ENCODE data around the gene ZNF143.
"Not testable (repeated sequence)": the region's sequence is repeated elsewhere in the genome, so short reads cannot be mapped to it uniquely, and the experiment has no call there.

The ZNF143 gene

DNA sequence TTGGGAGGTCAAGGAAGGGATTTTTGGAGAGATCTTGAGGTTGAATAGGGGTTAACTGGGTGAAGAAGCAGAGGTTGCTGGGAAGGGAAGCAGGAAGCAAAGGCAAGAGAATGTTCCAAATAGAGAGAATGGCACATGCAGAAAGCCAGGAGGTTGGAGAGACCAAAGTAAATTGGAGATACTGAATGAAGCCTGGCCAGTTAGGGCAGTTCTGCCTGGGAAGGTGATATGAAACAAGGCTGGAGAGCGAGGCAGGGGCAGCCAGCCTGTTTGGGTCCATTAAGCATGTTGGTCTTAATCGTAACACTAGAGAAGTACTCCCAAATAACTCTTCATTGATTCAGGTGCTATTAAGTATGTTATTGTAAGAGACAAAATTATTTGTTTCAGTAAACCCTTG lies 48.2 kb downstream of the ZNF143 start:
- H3K4me3 ChIP-seq (ENCODE audit: severe bottlenecking), result no peak overlapping the region
- peaks cover 52% of the 10 kb centered on the region for H3K36me3 ChIP-seq (ENCODE audit: low read depth)
- H3K27me3 ChIP-seq (ENCODE audit: insufficient read depth, poor library complexity, severe bottlenecking), result no peaks in the 10 kb centered on the region
- TF ChIP-seq, protein P1, sequence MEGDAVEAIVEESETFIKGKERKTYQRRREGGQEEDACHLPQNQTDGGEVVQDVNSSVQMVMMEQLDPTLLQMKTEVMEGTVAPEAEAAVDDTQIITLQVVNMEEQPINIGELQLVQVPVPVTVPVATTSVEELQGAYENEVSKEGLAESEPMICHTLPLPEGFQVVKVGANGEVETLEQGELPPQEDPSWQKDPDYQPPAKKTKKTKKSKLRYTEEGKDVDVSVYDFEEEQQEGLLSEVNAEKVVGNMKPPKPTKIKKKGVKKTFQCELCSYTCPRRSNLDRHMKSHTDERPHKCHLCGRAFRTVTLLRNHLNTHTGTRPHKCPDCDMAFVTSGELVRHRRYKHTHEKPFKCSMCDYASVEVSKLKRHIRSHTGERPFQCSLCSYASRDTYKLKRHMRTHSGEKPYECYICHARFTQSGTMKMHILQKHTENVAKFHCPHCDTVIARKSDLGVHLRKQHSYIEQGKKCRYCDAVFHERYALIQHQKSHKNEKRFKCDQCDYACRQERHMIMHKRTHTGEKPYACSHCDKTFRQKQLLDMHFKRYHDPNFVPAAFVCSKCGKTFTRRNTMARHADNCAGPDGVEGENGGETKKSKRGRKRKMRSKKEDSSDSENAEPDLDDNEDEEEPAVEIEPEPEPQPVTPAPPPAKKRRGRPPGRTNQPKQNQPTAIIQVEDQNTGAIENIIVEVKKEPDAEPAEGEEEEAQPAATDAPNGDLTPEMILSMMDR (IDR thresholded peaks at IDR 0.05; ENCODE audit: poor library complexity, severe bottlenecking), result no peak
- no peak overlapping the region for H3K27ac ChIP-seq (ENCODE audit: poor library complexity, severe bottlenecking)
- DNase-seq (ENCODE audit: low spot score) (no peak), ATAC-seq (ENCODE audit: low read depth) (no peak)
- H3K9me3 ChIP-seq (ENCODE audit: severe bottlenecking), result no peaks in the 10 kb centered on the region
- no peaks in the 10 kb centered on the region for H3K4me1 ChIP-seq (ENCODE audit: insufficient read depth, poor library complexity, severe bottlenecking)

DNA sequence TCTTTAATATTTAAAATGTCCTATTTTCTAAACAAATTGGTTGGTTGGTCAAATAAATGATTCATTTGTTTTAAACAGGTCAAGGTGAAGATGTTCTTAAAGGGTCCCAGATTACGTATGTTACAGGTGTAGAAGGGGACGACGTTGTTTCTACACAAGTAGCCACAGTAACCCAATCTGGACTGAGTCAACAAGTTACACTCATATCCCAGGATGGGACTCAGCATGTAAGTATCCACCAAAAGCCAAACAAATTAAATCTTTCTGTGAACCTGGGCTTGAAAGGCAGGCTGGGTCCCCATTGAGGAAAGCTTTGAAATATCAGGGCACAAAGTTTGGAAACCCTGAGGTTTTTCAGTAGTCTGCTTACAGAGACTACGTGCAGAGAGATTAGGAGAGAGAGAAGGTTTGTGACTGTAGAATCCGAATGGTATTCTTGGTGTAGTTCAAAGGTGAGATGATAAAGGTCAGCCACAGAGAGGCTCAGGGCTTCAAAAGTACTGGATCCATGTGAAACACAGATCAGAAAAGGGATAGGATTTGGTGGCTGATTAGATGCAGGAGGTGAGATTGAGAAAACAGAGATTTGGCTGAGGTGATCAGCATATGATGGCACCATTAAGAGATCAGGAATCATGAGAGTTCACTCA lies 51.7 kb downstream of the ZNF143 start:
- TF ChIP-seq, protein P1 (IDR thresholded peaks at IDR 0.05; ENCODE audit: poor library complexity, severe bottlenecking), result no peak
- no peaks in the 10 kb centered on the region for H3K9me3 ChIP-seq (ENCODE audit: severe bottlenecking)
- ATAC-seq (ENCODE audit: low read depth) (no peak), DNase-seq (ENCODE audit: low spot score) (no peak)
- H3K27ac ChIP-seq (ENCODE audit: poor library complexity, severe bottlenecking), result no peak overlapping the region
- H3K36me3 ChIP-seq (ENCODE audit: low read depth), result peaks cover 72% of the 10 kb centered on the region
- H3K4me1 ChIP-seq (ENCODE audit: insufficient read depth, poor library complexity, severe bottlenecking), result no peaks in the 10 kb centered on the region
- H3K4me3 ChIP-seq (ENCODE audit: severe bottlenecking), result no peak overlapping the region
- H3K27me3 ChIP-seq (ENCODE audit: insufficient read depth, poor library complexity, severe bottlenecking), result no peaks in the 10 kb centered on the region

DNA sequence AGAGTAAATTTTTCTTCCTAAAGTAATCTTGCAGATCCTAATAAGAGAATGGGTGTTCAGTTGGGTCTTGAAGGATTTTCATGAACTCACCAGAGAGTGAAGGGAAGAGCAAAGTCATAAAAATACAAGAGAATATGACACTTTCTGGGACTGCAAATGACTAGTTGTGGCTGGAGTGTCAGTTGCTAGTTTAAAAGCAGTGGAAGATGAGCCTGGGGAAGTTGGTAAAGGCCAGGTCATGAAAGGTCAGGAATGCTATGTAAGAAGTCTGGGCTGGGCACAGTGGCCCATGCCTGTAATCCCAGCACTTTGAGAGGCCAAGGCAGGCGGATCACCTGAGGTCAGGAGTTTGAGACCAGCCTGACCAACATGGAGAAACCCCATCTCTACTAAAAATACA lies 53.8 kb downstream of the ZNF143 start:
- peaks cover 61% of the 10 kb centered on the region for H3K36me3 ChIP-seq (ENCODE audit: low read depth)

DNA sequence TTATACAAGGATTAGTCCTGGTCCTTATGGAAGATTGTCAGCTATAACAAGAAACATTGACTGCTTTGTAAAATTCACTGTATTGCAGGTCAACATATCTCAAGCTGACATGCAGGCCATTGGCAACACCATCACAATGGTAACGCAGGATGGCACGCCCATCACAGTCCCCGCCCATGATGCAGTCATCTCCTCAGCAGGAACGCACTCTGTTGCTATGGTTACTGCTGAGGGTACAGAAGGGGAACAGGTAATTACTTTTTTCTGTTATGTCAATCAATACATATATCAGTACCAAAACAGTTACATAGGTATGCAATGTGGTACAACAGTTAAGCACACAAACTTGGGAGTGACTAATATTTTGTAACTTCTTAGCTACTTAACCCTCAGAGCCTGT lies 55.3 kb downstream of the ZNF143 start:
- Histone ChIP-seq H3K36me3 (ENCODE audit: low read depth) (peaks cover 54% of the 10 kb centered on the region), H3K27ac (ENCODE audit: poor library complexity, severe bottlenecking) (no peak overlapping the region), H3K27me3 (ENCODE audit: insufficient read depth, poor library complexity, severe bottlenecking) (no peaks in the 10 kb centered on the region), H3K9me3 (ENCODE audit: severe bottlenecking) (no peaks in the 10 kb centered on the region), H3K4me3 (ENCODE audit: severe bottlenecking) (no peak overlapping the region), H3K4me1 (ENCODE audit: insufficient read depth, poor library complexity, severe bottlenecking) (no peaks in the 10 kb centered on the region)
- ATAC-seq (ENCODE audit: low read depth), result no peak; the same call in 2 of the 3 replicates
- TF ChIP-seq, protein P1 (IDR thresholded peaks at IDR 0.05; ENCODE audit: poor library complexity, severe bottlenecking), result no peak
- DNase-seq (ENCODE audit: low spot score), result no peak

More for the DNA sequence above, 53.8 kb downstream of the ZNF143 start:
- not testable (repeated sequence) for H3K4me1 ChIP-seq (ENCODE audit: insufficient read depth, poor library complexity, severe bottlenecking); H3K9me3 ChIP-seq (ENCODE audit: severe bottlenecking); ATAC-seq (ENCODE audit: low read depth); H3K27ac ChIP-seq (ENCODE audit: poor library complexity, severe bottlenecking); H3K27me3 ChIP-seq (ENCODE audit: insufficient read depth, poor library complexity, severe bottlenecking); H3K4me3 ChIP-seq (ENCODE audit: severe bottlenecking); DNase-seq (ENCODE audit: low spot score)

DNA sequence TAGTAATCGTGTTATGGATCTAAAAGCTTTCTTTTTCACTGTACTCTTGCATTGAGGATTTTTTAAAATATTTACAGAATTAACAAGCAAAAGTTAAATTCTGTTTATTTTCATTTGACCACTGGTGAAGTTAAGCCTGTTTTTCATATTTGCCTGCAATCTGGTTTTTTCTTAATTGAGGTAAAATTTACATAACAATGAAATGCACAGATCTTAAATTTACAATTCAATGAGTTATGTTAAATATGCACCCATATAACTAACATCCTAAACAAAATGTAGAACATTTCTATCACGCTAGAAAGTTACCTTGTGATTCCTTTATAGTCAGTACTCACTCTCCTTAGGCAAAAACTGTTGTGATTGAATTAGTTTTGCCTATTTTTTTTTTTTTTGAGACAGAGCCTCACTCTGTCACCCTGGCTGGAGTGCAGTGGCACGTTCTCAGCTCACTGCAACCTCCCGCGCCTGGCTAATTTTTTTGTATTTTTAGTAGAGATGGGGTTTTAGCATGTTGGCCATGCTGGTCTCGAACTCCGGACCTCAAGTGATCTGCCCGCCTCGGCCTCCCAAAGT lies 58.1 kb downstream of the ZNF143 start:
- TF ChIP-seq, protein P1 (IDR thresholded peaks at IDR 0.05; ENCODE audit: poor library complexity, severe bottlenecking), result no peak
- ATAC-seq (ENCODE audit: low read depth) (no peak), DNase-seq (ENCODE audit: low spot score) (no peak)
- Histone ChIP-seq H3K4me3 (ENCODE audit: severe bottlenecking) (no peak overlapping the region), H3K4me1 (ENCODE audit: insufficient read depth, poor library complexity, severe bottlenecking) (no peaks in the 10 kb centered on the region), H3K27me3 (ENCODE audit: insufficient read depth, poor library complexity, severe bottlenecking) (no peaks in the 10 kb centered on the region), H3K9me3 (ENCODE audit: severe bottlenecking) (no peaks in the 10 kb centered on the region), H3K36me3 (ENCODE audit: low read depth) (peaks cover 43% of the 10 kb centered on the region), H3K27ac (ENCODE audit: poor library complexity, severe bottlenecking) (no peak overlapping the region)

Data from RWPE2 (cell line).